ENCODE data around the gene HSDL2.

DNA sequence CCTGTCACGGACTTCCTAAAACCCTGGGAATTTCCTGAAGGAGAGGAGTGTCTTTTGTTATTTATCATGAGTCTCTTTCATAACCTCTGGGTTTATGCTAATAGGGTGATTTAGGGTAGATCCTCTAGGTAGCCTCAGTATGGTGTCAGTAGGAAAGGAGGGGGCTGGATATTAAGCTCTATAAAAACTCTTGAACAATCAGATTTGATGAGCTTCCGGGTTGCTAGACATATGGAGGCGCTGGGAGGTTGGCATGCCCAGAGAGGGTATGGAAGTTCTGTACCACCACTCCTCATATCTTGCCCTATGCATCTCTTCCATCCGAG is 30.9 kb upstream of the HSDL2 start:
- TF ChIP-seq EP300 (IDR thresholded peaks at IDR 0.05; ENCODE audit: borderline replicate concordance in 1 of 2, low read depth in 1 of 2, low read length in 1 of 2) = no peak
- TF ChIP-seq RAD21 (IDR thresholded peaks at IDR 0.05; ENCODE audit: low read length) = no peak
- TF ChIP-seq CTCF (IDR thresholded peaks at IDR 0.05) = no peak
- no peak for TF ChIP-seq YY1 (IDR thresholded peaks at IDR 0.05; ENCODE audit: low read depth)
- TF ChIP-seq REST (IDR thresholded peaks at IDR 0.05; ENCODE audit: low read depth, low read length) = no peak
- no peak for TF ChIP-seq FOXJ3 (CRISPR knock-in tag; IDR thresholded peaks at IDR 0.05)
- no peak for TF ChIP-seq MXI1 (IDR thresholded peaks at IDR 0.05; ENCODE audit: low read depth, low read length)
